Stimulated activated CD8-positive, alpha-beta memory T cell treated with anti-CD3 and anti-CD28 coated beads, Interleukin-2, amount 100 ng/mL, for 1 hour (primary cell): ENCODE measurements around the gene PDE6A.
"Not testable (repeated sequence)": the region's sequence is repeated elsewhere in the genome, so short reads cannot be mapped to it uniquely, and the experiment has no call there.

ENCODE experiments used
- DNase-seq, 2 donors: peaks; one replicate each; pipeline ENCODE4 v3.0.0-alpha.2; 2020; ENCODE audit warnings: low read depth in 2 of 2

The PDE6A gene

DNA sequence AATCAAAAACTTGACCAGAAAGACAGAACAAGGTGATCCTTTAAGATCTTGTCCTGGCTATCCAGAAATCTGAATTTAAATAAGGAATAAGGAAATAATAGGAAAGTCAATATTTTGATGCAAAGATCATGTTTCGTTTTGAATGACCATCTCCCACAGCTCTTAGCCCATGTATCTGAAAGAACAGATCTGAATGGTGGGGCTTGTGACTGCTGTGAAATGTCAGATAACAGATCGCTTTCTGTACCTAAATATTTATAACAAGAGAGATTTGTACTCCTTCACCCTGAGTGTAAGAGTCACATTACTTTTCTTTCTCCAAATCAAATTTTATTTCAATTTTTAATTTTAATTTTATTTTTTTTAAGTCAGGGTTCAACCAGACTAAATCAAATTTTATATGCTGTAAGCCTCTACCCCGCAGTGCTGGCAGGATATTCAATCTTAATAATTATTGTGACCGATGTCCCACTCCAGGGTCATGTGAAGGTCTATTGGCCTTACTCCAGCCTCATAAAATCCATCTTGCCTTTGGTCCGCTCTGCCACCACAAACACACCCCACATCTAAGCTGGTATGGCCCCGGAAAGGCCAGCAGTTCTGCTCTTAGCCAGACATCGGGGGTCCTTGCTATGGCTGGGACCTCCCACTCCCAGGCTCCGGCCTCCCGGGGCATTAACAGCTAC lies 9.0 kb upstream of the PDE6A start:
- DNase-seq: no peak

DNA sequence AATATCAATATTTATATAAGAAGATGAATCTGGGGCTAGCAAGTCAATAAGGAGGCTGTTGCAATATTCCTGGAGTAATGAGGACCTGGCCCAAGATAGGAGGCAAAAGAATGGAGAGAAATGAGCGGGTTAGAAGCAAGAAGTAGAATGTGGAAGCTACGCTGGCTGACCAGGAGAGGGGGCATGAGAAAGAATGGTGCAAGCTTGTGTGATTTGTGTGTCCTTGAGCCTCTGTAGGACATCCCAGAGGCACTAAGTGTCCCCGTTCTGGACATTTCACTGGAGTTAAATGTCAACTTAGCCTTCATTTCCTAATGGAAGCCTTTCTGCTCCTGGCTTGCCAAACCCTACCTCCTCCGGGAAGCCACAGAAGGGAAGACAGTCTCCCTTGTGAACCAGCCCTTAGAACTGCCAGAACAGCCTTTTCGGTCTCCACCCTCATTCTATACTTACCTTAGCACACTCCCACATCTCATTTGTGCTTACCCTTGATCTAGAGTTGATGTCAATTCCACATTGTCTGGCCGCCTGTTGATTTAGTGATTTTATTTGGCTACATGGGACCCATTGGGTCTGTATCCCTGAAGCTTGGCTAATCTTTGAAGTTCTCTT lies 6.7 kb upstream of the PDE6A start:
- no peak for DNase-seq

DNA sequence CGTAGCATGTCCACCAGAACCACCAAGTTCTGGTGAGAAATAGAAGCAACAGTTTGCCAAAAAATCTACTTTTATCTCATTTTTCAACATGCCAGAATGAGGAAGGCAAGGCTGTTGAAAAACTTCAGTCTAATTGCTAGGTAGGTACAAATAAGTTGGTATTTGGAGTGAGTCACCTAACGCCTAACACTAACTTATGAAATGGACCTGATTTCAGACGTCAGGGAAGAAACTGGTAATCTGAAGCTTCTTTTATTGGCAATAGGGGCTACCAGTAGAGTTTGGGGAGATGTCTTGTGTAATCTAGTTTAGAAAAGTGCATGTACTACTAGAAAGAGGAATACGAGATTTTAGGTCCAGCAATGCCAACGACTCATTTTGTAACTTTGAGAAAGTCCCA lies 4.4 kb upstream of the PDE6A start:
- DNase-seq: no peak

DNA sequence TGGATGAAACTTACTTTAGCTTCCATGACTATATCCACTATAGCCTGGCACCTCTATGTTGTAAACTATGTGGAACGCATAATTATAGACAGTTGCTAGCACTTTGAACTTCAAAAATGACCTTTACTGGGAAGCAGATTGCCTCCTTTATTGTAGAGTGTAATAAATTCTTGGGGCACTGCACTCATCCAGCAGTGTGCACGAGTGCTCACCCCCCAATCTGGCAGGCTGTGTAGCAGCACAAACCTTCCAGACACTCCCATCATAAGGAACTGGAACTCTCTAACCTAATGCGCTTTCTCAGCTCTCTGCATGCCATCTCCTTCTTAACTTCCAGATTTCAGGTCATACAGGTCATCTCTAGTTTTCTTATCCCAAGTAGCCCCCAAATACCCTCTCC lies 1.5 kb upstream of the PDE6A start:
- no peak for DNase-seq

DNA sequence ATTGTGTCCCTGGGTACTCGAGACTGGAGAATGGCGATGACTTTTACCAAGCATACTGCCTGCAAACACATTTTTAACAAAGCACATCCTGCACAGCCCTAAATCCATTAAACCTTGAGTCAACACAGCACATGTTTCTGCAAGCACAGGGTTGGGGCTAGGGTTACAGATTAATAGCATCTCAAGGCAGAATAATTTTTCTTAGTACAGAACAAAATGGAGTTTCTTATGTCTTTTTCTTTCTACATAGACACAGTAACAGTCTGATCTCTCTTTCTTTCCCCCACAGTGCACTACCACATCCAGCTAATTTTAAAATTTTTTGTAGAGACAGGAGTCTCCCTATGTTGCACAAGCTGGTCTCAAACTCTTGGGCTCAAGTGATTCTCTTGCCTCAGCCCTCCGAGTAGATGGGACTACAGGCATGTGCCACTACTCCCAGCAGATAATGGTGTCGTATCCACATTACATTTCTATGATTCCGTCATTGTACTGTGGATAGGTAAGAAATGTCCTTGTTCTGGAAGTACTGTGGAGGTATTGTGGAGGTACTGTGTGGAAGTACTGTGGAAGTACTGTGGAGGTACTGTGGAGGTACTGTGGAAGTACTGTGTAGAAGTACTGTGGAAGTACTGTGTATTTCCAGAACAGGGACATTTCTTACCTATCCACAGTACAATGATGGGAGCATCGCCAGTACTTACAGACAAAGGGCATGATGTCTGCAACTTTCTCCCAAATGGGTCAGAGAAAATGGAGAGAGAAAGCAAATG lies 1.2 kb downstream of the PDE6A start:
- not testable (repeated sequence) for DNase-seq

DNA sequence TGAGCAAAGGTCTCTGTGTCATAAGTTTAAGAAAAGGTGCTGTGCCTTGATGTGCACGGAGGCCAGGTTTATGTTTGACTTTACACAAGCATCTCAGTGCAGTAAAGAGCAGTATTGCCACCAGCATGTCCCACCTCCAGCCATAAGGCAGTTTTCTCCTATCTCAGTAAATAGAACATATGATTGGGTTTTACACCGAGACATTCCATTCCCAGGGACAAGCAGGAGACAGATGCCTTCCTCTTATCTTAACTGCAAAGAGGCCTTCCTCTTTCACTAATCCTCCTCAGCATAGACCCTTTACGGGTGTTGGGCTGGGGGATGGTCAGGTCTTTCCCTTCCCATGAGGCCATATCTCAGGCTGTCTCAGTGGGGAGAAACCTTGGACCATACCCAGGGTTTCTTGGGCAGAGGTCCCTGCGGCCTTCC lies 1.8 kb downstream of the PDE6A start:
- not testable (repeated sequence) for DNase-seq

DNA sequence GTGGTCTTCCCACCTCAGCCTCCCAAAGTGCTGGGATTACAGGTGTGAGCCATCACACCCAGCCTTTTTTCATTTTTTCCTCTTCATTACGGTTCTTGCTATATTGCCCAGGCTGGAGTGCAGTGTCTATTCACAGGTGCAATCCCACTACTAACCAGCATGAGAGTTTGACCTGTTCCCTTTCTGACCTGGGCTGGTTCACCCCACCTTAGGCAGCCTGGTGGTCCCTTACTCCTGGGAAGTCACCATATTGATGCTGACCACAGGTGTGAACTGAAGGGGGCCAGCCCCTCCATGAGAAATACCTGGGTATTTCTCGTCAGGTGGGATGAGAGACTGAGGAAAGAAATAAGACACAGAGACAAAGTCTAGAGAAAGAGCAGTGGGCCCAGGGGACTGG lies 2.4 kb downstream of the PDE6A start:
- no peak for DNase-seq

DNA sequence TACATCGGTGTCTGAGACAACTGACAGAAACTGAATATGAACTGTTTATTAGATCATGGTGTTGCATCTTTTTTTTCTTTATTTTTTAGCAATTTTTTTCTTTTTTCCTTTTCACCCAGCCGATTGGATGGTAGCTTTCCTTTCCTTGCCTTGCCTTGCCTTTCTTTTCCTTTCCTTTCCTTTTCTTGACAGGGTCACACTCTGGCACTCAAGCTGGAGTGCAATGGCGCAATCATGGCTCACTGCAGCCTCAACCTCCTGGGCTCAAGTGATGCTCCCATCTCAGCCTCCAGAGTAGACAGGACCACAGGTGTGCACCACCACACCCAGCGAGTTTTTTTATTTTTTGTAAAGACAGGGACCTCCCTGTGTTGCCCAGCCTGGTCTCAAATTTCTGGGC lies 2.8 kb downstream of the PDE6A start:
- no peak for DNase-seq

DNA sequence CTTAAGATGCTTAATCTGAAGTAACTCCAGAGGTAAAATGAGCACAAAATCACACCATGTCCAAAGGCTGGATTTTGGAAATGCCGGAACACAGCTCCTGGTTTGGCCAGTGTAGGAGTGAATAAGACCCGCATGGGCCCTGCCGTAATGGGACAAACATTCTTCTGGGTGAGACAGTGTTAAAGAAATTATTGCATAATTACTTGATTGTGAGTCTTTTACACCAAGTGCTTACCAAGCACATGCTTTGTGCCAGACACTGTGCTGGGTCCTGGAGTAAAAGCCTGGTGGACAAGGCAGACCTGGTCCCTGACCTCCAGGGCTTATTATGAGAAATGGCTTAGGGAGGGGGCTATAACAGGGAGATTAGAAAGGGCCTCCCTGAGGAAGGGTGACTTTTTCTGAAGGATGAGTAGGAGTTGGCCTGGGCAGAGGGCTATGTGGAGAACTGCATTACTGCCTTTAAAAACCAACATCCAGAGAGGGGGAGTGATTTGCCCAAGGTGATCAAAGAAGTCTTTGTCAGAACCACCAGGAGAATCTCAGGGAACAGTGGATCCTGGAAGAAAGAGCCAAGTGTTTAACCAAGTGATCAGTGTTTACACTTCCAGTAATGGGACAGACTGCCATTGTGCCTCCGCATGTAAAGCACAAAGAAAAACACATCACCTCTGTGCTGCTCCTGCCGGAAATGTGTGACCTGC lies 3.5 kb downstream of the PDE6A start:
- no peak for DNase-seq

DNA sequence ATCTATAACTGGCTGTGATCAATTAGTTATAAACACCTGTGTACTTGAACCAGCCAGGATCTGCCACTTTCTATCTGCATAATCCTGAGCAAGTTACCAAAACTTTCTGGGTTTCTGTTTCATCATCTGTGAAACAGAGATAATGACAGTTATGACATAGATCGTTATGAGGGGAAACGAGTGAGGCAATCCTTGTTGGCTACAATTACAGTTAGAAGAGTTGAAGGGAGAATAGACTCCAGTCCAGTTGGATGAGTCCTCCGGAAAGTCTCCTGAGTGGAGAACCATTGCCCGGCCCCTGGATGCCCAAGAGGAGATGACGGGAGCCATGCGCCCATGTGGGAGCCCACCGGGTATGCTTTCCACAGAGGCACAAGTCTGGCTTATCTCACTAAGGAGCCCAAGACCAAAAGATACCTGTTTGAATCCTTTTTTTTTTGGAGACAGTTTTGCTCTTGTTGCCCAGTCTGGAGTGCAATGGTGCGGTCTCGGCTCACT lies 4.5 kb downstream of the PDE6A start:
- no peak for DNase-seq

DNA sequence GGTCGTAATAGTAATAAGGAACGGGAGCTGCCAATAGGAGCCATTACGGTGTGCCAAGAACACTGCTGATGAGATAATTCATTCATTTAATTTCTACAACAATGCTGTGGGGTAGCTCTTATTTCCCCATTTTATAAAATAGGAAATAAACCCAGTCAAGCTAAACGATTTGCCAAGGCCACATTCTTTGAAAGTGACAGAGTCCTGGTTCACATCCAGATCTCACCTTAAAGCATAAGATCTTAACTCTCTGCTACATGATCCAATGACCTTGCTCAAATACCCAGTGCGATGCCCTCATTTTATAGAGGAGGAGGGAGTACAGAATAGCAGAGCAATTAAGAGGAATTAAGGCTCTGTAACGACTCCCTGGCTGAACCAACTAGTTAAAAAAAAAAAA lies 5.0 kb downstream of the PDE6A start:
- DNase-seq: no peak

- no peak for DNase-seq
Observed at GRCh38 chr5:149938791-149939358, 5.7 kb downstream of the PDE6A start.

DNA sequence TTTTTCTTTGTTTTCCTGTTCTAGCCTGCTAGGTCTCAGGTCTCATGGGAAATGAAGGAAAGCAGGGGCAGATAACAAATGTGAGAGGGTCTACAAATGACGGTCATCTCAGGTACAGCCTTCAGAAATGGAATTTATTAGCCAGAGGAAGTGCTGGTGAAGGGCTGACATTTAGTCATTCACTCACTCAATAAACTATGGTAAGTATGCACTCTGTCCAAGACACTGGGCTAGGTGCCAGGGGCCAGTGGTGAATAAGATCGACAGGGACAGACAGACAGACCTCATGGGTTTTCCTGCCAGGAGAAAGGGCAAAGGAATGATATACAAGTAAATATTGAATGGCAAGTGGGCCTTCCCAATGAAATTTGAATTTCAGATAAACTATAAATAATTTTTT lies 6.3 kb downstream of the PDE6A start:
- no peak for DNase-seq

DNA sequence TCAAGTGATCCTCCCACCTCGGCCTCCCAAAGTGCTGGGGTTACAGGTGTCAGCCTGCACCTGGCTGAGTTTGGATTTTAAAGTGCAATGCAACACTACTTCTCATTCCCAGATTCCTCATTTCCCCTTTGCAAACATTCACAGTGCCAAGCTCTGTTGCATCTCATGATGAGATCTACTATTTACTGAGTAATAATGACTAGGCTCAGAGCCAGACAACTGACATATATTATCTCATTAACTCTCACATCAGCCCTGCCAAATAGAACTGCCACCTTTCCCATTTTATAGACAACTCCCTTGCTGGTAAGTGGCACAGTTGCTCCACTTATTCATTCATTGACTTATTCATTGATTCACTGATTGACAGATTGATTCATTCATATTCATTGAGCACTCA lies 7.0 kb downstream of the PDE6A start:
- DNase-seq: no peak

DNA sequence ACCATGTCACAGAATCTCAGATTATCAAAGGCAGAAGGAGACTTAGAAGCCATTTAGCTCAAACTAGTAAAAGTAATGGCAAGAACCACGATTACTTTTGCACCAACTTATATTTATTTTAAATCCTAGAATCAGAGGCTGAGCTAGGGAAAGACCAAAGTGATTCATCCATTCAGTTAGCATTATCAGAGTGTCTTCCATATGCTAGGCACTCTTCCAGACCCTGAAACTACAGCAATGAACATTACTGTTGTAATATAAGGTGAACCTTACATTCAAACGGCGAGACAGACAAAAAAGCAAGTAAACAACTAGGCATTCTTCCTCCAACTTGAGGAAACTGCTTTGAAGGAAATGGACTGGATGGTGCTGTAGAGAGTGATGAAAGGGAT lies 7.9 kb downstream of the PDE6A start:
- DNase-seq: no peak

GRCh38 chr5:149936044-149936699 lies 8.4 kb downstream of the PDE6A start:
- DNase-seq: no peak

DNA sequence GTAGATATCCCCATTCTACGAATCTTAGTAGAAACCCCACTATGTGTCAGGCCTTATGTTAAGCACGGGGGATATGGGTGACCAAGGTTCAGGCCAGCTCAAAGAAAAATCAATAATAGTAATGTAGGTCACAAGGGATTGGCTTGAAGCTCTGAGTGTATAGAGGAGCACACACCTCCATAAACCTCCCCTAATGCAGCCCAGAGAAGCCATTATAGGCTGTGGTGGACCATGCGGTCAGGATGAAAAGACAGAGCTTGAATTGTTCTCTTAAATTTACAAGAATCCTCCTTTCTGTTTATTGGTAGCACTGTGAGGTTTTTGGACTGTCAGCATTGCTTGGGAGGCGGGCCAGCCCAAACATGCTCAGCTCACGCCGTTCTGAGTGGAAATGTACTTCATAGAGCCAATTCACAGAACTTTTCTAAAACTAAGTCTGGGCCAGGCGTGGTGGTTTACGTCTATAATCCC lies 9.1 kb downstream of the PDE6A start:
- DNase-seq: no peak

DNA sequence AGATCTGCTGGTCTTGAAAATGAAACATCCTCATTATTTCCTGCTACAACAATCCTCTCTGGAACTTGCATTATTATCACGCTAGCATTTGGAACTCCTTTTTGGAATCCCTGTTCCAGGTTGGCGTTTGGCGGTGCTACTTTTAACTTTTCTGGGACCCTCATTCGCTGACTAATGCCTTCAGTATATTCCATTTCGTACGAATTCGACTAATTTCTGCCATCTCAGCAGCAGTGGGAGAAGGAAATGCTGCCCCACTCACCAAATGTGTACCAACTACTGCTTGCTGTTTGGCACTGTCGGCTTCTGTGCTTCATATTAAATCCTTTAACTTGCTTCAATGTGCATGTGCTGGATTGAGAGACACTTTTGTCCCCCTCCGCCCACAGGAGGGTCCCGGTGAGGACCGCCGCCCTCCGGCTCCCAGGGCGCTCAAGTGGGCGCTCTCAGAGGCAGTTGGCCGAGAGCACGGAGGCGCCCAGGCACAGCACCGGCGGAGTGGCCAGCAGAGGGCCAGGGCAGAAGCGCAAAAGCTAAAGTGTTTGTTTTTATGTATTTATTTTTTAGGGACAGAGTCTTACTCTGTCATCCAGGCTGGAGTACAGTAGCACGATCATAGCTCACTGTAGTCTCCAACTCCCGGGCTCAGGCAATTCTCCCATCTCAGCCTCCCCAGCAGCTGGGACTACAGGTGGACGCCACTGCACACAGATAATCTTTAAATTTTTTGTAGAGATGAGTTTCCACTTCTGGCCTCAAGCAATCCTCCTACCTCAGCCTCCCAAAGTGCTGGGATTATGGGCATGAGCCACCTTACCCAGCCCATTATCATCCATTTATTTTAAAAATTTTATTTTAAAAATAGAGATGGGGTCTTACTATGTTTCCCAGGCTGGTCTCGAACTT lies 11.9 kb downstream of the PDE6A start:
- DNase-seq: no peak

DNA sequence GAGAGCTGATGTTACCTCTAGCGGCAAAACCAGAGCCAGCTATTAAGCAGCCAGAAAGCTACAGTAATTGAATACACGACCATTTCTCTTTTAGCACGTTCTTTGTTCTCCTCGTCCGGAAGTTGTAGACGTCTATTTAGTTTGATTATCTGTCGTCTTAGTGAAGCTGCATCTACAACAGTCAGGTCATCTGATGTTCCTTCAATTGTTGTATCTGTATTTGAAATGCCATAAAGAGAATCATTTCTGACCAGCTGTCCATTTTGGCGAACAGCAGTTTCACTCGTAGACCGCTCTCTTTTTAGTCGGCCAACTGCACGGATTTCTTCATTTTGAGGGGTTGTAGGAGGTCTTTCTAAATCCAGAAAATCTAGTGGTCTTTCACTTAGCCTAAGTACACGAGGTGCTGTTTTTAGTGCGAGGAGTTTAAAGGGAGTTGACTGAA lies 12.6 kb downstream of the PDE6A start:
- no peak for DNase-seq
